Sigmoid colon (tissue), 7 donors: ENCODE results near the gene PI4KA. TPM values are rescaled to one million over a fixed set of nuclear protein-coding genes. Genes with fewer than 3 reads are reported as not detected.

ENCODE experiments used
- DNase-seq: peaks from one replicate; pipeline ENCODE4 v3.0.0-alpha.2; 2019
- H3K27ac ChIP-seq, 4 donors: fragments of 200-600 bp; sonication (generic); one replicate each; pipeline ENCODE4 v1.5.1; 2016 to 2019; ENCODE audit warnings: mild to moderate bottlenecking in 1 of 4
- H3K27me3 ChIP-seq, 3 donors: fragments of 200-600 bp; sonication (generic); one replicate each; pipeline ENCODE4 v1.5.1; 2019; ENCODE audit warnings: mild to moderate bottlenecking in 1 of 3
- H3K36me3 ChIP-seq, 4 donors: fragments of 200-600 bp; sonication (generic); one replicate each; pipeline ENCODE4 v1.5.1; 2016 to 2019
- H3K4me1 ChIP-seq, 4 donors: fragments of 200-600 bp; sonication (generic); one replicate each; pipeline ENCODE4 v1.5.1; 2017 to 2019
- H3K4me3 ChIP-seq, 4 donors: fragments of 200-600 bp; sonication (generic); one replicate each; pipeline ENCODE4 v1.5.1; 2017 to 2019; ENCODE audit warnings: mild to moderate bottlenecking in 2 of 4, moderate library complexity in 1 of 4
- H3K9me3 ChIP-seq, 4 donors: fragments of 200-600 bp in 3 of 4; sonication (generic) in 3 of 4; one replicate each; pipeline versions ENCODE4 v1.5.1 to v1.6.1; 2013 to 2019
- CTCF ChIP-seq, 4 experiments: fragments of 450-650 bp in 3 of 4; fragments of 200-600 bp in 1 of 4; IDR thresholded peaks; one replicate each; pipeline ENCODE4 v1.5.1; 2016 to 2019; ENCODE audit warnings: antibody characterized with exemption in 4 of 4, mild to moderate bottlenecking in 3 of 4, moderate library complexity in 2 of 4
- EP300 ChIP-seq, 4 donors: sonication (generic); formaldehyde crosslinking; IDR thresholded peaks; one replicate each; pipeline ENCODE4 v1.6.1; 2017; ENCODE audit warnings: antibody characterized with exemption in 4 of 4
- POLR2A ChIP-seq, 2 donors: fragments of 450-650 bp; IDR thresholded peaks; one replicate each; pipeline ENCODE4 v1.6.1; 2016; ENCODE audit warnings: antibody characterized with exemption in 2 of 2, mild to moderate bottlenecking in 2 of 2, moderate library complexity in 2 of 2
- POLR2AphosphoS5 ChIP-seq, 4 donors: sonication (generic); formaldehyde crosslinking; IDR thresholded peaks; one replicate each; pipeline ENCODE4 v1.6.1; 2017; ENCODE audit warnings: antibody characterized with exemption in 4 of 4
- WGBS, 2 donors: extraction: QIAGEN DNeasy Blood & Tissue Kit; methylation state at CpG; one replicate each; pipeline ENCODE4 v1.1.7; 2013; 5-methylcytosine and 5-hydroxymethylcytosine counted together
- intact Hi-C: fragments of 100-400 bp; cut with DNase I; formaldehyde crosslinking; loops from one replicate; pipeline ENCODE4 v1.15.1; 2023
- polyA plus RNA-seq, 3 donors: library from polyadenylated mRNA; stranded (reverse); fragments of 200-250 nt; gene quantifications; one replicate each; pipeline ENCODE4 v1.2.3, GENCODE V29; 2013
- total RNA-seq, 4 donors: library from RNA; depleted of rRNA; stranded (reverse); fragments of >200 nt; gene quantifications; one replicate each; pipeline ENCODE4 v1.1.0, GENCODE V29; 2016
- donor health status: healthy with polysubstance abuse.
- donor health status: Bipolar disorder and iron deficiency.
- donor health status: healthy.

The PI4KA gene
- total and polyA plus RNA-seq, 7 donors: 26.1 to 137 (median 63.5) TPM

- Histone ChIP-seq H3K36me3 (no peaks in the 10 kb centered on the region), H3K4me3 (no peak overlapping the region), H3K4me1 (peaks cover 0 to 29% (median 23%) of the 10 kb centered on the region in 4 donors), H3K27me3 (no peaks in the 10 kb centered on the region), H3K9me3 (no peaks in the 10 kb centered on the region), H3K27ac (no peak overlapping the region)
- no peak for TF ChIP-seq POLR2A (IDR thresholded peaks at IDR 0.05)
- TF ChIP-seq EP300 (IDR thresholded peaks at IDR 0.05): no peak
- TF ChIP-seq CTCF (IDR thresholded peaks at IDR 0.05): no peak
- no peak for TF ChIP-seq POLR2AphosphoS5 (IDR thresholded peaks at IDR 0.05)
- DNase-seq: no peak
- 50 to 53% methylated on average over 4 of the region's 4 CpGs for WGBS, 2 donors
- intact Hi-C loops: no loop called here
Measured at GRCh38 chr22:20852076-20852475, 6.5 kb downstream of the PI4KA start.

GRCh38 chr22:20847318-20847822, 11.2 kb downstream of the PI4KA start:
- Histone ChIP-seq H3K27me3 (no peaks in the 10 kb centered on the region), H3K36me3 (no peaks in the 10 kb centered on the region), H3K9me3 (no peaks in the 10 kb centered on the region), H3K4me1 (peaks cover 0 to 10% (median 2%) of the 10 kb centered on the region in 4 donors), H3K4me3 (no peak overlapping the region), H3K27ac (no peak overlapping the region)
- 89 to 96% methylated on average over 2 of the region's 2 CpGs for WGBS, 2 donors
- TF ChIP-seq POLR2A (IDR thresholded peaks at IDR 0.05) (no peak), EP300 (IDR thresholded peaks at IDR 0.05) (no peak), POLR2AphosphoS5 (IDR thresholded peaks at IDR 0.05) (no peak), CTCF (IDR thresholded peaks at IDR 0.05) (no peak)
- intact Hi-C loops: no loop called here
- DNase-seq: no peak

- intact Hi-C loops: no loop called here
- H3K4me1 ChIP-seq: peaks cover 0 to 11% (median 0%) of the 10 kb centered on the region in 4 donors
- H3K36me3 ChIP-seq: no peaks in the 10 kb centered on the region
- TF ChIP-seq EP300 (IDR thresholded peaks at IDR 0.05) (no peak), POLR2AphosphoS5 (IDR thresholded peaks at IDR 0.05) (no peak), CTCF (IDR thresholded peaks at IDR 0.05) (no peak), POLR2A (IDR thresholded peaks at IDR 0.05) (no peak)
- DNase-seq: no peak
- H3K27ac ChIP-seq: no peak overlapping the region
- no peaks in the 10 kb centered on the region for H3K9me3 ChIP-seq
- H3K4me3 ChIP-seq: no peak overlapping the region
- 92 to 93% methylated on average over 5 of the region's 5 CpGs for WGBS, 2 donors
- no peaks in the 10 kb centered on the region for H3K27me3 ChIP-seq
Measured at GRCh38 chr22:20844055-20845037, 14.3 kb downstream of the PI4KA start.

- WGBS, 2 donors: 5 to 42% methylated on average over 2 of the region's 2 CpGs
- no peak overlapping the region for H3K27ac ChIP-seq
- no peak overlapping the region for H3K4me3 ChIP-seq
- H3K9me3 ChIP-seq: no peaks in the 10 kb centered on the region
- H3K36me3 ChIP-seq: no peaks in the 10 kb centered on the region
- peaks cover 0 to 11% (median 0%) of the 10 kb centered on the region in 4 donors for H3K4me1 ChIP-seq
- DNase-seq: no peak
- TF ChIP-seq POLR2AphosphoS5 (IDR thresholded peaks at IDR 0.05) (no peak), CTCF (IDR thresholded peaks at IDR 0.05) (no peak), EP300 (IDR thresholded peaks at IDR 0.05) (no peak), POLR2A (IDR thresholded peaks at IDR 0.05) (no peak)
- no peaks in the 10 kb centered on the region for H3K27me3 ChIP-seq
- intact Hi-C loops: no loop called here
Measured at GRCh38 chr22:20843501-20843900, 15.1 kb downstream of the PI4KA start.
